HL-60/S4 (cell line): ENCODE results near the gene CTRB1.

Experiments used
- in situ Hi-C: fragments of 300-500 bp; cut with MboI; formaldehyde crosslinking; loops from 2 replicates; pipeline ENCODE4 v1.14.3; 2022; ENCODE audit warnings: low sequenced_read_pairs

Gene CTRB1

GRCh38 chr16:75203667-75204409 lies 14.9 kb upstream of the CTRB1 start:
- in situ Hi-C loops = loop anchor here (25.0 kb wide), 1 partner anchor 558 kb away; no protein-coding TSS in a partner anchor

DNA sequence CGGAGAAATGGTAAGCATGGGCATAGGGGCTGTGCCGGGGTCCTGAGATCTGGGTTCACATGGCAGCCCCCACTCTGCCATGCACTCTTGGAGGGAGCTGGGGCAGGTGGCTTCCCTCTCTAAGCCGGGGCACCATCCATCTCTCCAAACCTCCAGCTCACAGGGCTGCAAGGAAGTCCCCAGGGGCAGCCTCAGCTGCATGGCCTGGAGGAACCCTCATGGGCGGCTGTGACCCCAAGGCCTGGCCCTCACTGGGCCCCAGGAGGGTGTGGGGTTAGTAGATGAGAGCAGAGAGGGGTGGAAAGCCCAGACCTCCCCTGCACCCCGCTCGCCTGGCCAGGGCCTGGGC lies 14.4 kb upstream of the CTRB1 start:
- in situ Hi-C loops = loop anchor here (25.0 kb wide), 1 partner anchor 558 kb away; no protein-coding TSS in a partner anchor

DNA sequence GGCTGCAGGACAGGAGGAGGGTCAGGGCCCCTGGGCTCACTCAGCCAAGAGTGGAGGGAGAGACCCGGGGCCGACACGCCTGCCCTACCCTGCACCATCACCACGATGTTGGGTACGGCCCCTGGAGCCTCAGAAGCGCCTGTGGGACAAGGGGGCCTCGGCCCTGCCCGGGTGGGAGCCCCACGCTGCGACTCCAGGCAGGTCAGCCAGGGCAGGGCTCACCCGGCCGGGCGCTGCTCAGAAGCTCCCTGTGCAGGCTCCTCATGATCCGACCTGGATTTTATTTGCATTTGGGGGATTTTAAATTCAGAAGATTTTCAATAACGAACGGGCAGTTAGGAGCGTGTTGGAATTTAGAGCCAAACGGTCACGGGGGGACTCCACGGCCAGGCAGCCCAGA lies 13.9 kb upstream of the CTRB1 start:
- in situ Hi-C loops = loop anchor here (25.0 kb wide), 1 partner anchor 557 kb away; no protein-coding TSS in a partner anchor

- in situ Hi-C loops = loop anchor here (25.0 kb wide), 1 partner anchor 557 kb away; no protein-coding TSS in a partner anchor
These were observed 13.3 kb upstream of the CTRB1 start for GRCh38 chr16:75205438-75205837.

- in situ Hi-C loops = loop anchor here (25.0 kb wide), 1 partner anchor 556 kb away; no protein-coding TSS in a partner anchor
These were observed 12.6 kb upstream of the CTRB1 start for GRCh38 chr16:75205961-75206748.

- in situ Hi-C loops = loop anchor here (25.0 kb wide), 1 partner anchor 555 kb away; no protein-coding TSS in a partner anchor
These were observed 11.9 kb upstream of the CTRB1 start, which contains the start of gene CTRB2 for GRCh38 chr16:75206749-75207451. Gene CTRB2, minus strand, starts transcription at chr16:75207161. Its CDS starts 20 bp downstream, at chr16:75207141.

DNA sequence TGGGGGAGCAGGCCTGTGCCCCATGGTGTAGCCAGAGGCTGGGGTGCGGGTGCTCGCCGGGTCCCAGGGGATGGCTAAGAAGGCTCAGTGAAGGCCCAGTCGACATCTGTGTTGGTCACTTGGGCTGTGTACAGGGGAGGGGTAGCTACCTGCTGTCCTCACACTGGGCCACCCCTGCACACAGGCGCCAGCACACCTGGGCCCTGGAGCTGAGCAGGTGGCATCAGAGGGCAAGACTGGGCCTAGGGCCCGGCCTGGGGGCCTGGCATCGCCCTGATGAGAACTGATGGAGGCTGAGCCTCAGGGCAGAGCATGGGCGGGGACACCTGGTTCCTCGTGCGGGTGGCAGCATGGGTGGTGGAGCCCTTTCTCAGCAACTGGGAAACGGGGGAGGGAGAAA lies 11.0 kb upstream of the CTRB1 start:
- in situ Hi-C loops = loop anchor here (25.0 kb wide), 1 partner anchor 554 kb away; no protein-coding TSS in a partner anchor

- in situ Hi-C loops = loop anchor here (25.0 kb wide), 1 partner anchor 554 kb away; no protein-coding TSS in a partner anchor
These were observed 10.5 kb upstream of the CTRB1 start for GRCh38 chr16:75208242-75208825.

DNA sequence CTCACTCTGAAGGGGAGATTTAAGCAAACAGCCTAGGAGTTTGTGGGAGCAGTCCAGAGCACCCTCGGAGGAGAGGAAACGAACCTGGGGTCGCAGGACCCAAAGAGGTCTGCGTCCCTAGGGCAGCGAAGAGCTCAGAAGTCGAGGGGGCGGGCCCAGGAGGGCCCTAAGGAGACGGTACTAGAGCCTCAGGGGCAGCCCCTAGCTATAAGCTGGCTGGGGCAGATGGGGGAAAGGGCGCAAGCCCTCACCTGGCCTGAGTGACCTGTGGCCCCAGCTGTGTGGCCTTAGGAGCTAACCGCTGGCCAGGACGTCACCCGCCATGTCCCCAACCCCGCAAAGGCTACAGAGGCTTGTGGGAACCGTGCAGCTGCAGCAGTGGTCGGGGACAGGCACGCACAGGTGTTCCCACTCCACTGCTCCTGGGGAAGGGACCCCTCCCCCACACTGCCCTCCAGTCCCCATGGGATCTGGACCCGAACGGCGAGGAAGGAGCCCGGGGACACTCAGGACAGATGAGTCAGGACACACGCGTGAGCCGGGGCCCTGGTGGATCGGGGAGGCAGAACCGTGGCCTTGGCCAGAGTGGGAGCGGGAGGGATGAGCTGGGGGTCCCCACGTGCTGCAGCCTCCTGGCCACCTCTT lies 9.8 kb upstream of the CTRB1 start:
- in situ Hi-C loops = loop anchor here (25.0 kb wide), 1 partner anchor 553 kb away; no protein-coding TSS in a partner anchor

DNA sequence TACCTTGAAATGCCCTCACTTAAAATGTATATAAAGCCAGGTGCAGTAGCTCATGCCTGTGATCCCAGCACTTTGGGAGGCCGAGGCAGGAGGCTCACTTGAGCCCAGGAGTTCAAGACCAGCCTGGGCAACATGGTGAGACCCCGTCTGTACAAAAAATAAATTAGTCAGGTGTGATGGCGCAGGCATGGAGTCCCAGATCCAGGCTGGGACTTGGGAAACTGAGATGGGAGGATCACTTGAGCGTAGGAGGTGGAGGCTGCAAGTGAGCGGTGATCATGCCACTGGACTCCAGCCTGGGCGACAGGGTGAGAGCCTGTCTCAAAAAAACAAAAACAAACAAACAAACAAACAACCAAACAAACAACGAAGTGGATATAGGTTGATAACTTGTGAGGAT lies 9.3 kb upstream of the CTRB1 start:
- in situ Hi-C loops = loop anchor here (25.0 kb wide), 1 partner anchor 553 kb away; no protein-coding TSS in a partner anchor

- in situ Hi-C loops = loop anchor here (25.0 kb wide), 1 partner anchor 552 kb away; no protein-coding TSS in a partner anchor
These were observed 8.8 kb upstream of the CTRB1 start for GRCh38 chr16:75209944-75210343.

GRCh38 chr16:75211286-75211685 lies 7.5 kb upstream of the CTRB1 start:
- in situ Hi-C loops = loop anchor here (25.0 kb wide), 1 partner anchor 551 kb away; no protein-coding TSS in a partner anchor

GRCh38 chr16:75216127-75216526 lies 2.7 kb upstream of the CTRB1 start:
- in situ Hi-C loops = loop anchor here (25.0 kb wide), 1 partner anchor 546 kb away; no protein-coding TSS in a partner anchor

- in situ Hi-C loops = loop anchor here (25.0 kb wide), 1 partner anchor 546 kb away; no protein-coding TSS in a partner anchor
These were observed 2.2 kb upstream of the CTRB1 start for GRCh38 chr16:75216576-75216975.

DNA sequence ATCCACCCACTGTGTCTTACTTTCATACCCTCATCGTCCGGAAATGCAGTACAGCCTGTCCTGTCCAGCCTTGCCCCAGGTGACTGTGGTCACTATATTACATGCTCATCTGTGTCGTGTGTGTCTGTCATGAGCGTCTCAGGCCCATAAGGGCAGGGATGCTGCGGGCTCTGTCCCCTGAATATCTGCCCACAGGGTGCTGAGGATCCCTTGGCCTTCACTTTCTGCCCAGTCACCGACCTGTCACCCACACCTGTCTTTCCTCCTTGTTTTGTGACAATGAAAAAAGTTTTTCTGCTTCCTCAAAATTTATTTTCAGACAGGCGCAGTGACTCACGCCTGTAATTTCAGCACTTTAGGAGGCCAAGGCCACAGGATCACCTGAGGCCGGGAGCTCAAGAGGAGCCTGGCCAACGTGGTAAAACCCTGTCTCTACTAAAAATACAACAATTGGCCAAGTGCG lies 1.4 kb upstream of the CTRB1 start:
- in situ Hi-C loops = loop anchor here (25.0 kb wide), 1 partner anchor 545 kb away; no protein-coding TSS in a partner anchor

- in situ Hi-C loops = loop anchor here (25.0 kb wide), 1 partner anchor 543 kb away; no protein-coding TSS in a partner anchor
These were observed 300 bp downstream of the CTRB1 start for GRCh38 chr16:75219088-75219487.

GRCh38 chr16:75219838-75220237 lies 1.1 kb downstream of the CTRB1 start:
- in situ Hi-C loops = loop anchor here (25.0 kb wide), 1 partner anchor 542 kb away; no protein-coding TSS in a partner anchor

DNA sequence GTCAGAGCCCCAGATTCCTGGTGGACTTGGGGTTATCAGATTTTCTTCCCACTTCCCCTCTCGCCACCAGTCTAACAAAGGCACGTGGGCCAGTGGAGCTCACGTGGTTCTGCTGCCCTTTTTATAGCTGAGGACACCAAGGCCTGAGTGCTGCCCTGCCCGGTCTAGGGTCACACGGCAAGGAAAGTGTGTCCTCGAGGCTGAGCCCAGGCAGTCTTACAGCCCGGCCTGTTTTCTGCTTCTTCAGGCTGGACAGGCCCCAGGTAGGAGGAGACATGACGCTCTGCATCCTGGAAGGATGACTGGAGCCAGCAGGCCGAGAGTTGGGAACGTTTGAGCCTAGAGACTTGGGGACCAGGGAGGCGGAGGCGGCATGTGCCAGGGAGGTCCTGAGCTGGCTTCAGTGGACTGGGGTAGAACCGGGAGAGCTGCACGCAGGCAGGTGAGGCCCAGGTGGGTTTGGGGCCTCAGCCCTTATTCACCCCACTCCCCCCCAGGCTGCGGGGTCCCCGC lies 3.5 kb downstream of the CTRB1 start:
- in situ Hi-C loops = loop anchor here (25.0 kb wide), 1 partner anchor 540 kb away; no protein-coding TSS in a partner anchor

- in situ Hi-C loops = loop anchor here (25.0 kb wide), 1 partner anchor 539 kb away; no protein-coding TSS in a partner anchor
These were observed 4.3 kb downstream of the CTRB1 start for GRCh38 chr16:75223129-75223528.
